ENCODE measurements around the gene EHD4.

Gene EHD4

GRCh38 chr15:41884458-41884857 is 87.9 kb downstream of the EHD4 start:
- TF ChIP-seq REST (IDR thresholded peaks at IDR 0.05; ENCODE audit: insufficient read depth in 1 of 2, low read depth in 2 of 2, low read length in 2 of 2) (no peak), TAF1 (IDR thresholded peaks at IDR 0.05; ENCODE audit: borderline replicate concordance, insufficient read depth, low read length) (no peak), FOXP2 (optimal IDR thresholded peaks at IDR 0.05; ENCODE audit: borderline replicate concordance, extremely low read depth, extremely low read length, insufficient read depth) (no peak), SIN3A (IDR thresholded peaks at IDR 0.05; ENCODE audit: borderline replicate concordance, insufficient read depth, low read length) (no peak)

DNA sequence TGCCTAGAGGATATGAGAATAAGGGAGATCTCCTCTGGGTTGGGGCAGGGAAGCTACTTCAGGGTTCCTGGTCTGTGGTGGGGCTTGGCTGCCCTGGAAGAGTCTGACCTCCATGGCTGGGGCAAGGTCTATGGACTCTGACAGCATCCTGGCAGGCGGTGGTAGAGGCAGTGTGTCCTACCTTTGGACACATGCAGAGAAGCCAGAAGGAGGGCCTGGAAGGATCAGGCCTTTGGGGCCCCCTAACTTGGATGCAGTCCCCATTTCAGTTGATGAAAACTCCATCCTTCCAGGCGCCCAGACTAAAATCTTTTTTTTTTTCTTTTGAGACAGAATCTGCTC is 88.9 kb downstream of the EHD4 start:
- no peak for TF ChIP-seq REST (IDR thresholded peaks at IDR 0.05; ENCODE audit: insufficient read depth in 1 of 2, low read depth in 2 of 2, low read length in 2 of 2)
- no peak for TF ChIP-seq TAF1 (IDR thresholded peaks at IDR 0.05; ENCODE audit: borderline replicate concordance, insufficient read depth, low read length)
- no peak for TF ChIP-seq FOXP2 (optimal IDR thresholded peaks at IDR 0.05; ENCODE audit: borderline replicate concordance, extremely low read depth, extremely low read length, insufficient read depth)
- TF ChIP-seq SIN3A (IDR thresholded peaks at IDR 0.05; ENCODE audit: borderline replicate concordance, insufficient read depth, low read length), result no peak
- TF ChIP-seq POLR2AphosphoS5 (IDR thresholded peaks at IDR 0.05; ENCODE audit: low read depth, low read length), result no peak

GRCh38 chr15:41882689-41883483 is 89.5 kb downstream of the EHD4 start:
- TF ChIP-seq SIN3A (IDR thresholded peaks at IDR 0.05; ENCODE audit: borderline replicate concordance, insufficient read depth, low read length) (no peak), TAF1 (IDR thresholded peaks at IDR 0.05; ENCODE audit: borderline replicate concordance, insufficient read depth, low read length) (no peak), FOXP2 (optimal IDR thresholded peaks at IDR 0.05; ENCODE audit: borderline replicate concordance, extremely low read depth, extremely low read length, insufficient read depth) (no peak), REST (IDR thresholded peaks at IDR 0.05; ENCODE audit: insufficient read depth in 1 of 2, low read depth in 2 of 2, low read length in 2 of 2) (no peak), POLR2AphosphoS5 (IDR thresholded peaks at IDR 0.05; ENCODE audit: low read depth, low read length) (no peak)

DNA sequence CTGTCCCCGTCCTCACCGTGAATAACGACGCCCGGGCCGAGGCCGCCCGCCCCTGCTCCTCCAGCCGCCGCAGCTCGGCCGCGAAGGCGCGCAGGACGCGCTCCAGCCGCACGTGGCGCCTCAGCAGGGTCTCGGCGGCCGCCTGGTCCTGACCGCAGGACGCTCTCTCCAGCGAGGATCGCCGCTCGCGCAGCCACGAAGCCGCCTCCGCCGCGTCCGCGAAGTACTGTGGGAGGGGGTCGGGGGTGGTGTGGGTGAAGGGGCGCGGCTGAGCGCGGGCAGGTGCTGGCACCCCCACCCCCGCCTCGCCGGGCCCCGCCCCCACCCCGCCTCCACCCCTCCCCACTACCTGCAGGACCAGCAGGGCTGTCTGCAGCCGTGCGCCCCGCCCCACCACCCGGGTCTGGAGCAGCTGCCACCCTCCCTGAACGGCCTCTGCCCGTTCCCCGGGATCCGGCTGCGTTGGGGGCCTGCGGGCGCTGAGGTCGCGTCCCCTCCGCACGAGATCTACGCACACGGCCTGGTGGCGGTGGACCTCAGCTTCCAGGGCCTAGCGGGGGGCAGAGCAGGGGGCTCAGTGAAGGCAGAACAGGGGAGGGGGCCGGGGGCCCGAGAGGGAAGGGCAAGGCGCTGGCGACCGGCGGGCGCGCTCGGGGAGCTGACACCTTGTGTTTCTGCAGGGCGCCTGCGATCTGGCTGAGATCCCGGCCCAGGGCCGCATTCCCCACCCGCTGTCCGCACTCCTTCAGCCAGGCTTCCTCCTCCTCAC is 90.3 kb downstream of the EHD4 start:
- no peak for TF ChIP-seq FOXP2 (optimal IDR thresholded peaks at IDR 0.05; ENCODE audit: borderline replicate concordance, extremely low read depth, extremely low read length, insufficient read depth)
- TF ChIP-seq SIN3A (IDR thresholded peaks at IDR 0.05; ENCODE audit: borderline replicate concordance, insufficient read depth, low read length), result no peak
- no peak for TF ChIP-seq REST (IDR thresholded peaks at IDR 0.05; ENCODE audit: insufficient read depth in 1 of 2, low read depth in 2 of 2, low read length in 2 of 2)
- TF ChIP-seq TAF1 (IDR thresholded peaks at IDR 0.05; ENCODE audit: borderline replicate concordance, insufficient read depth, low read length), result no peak
- TF ChIP-seq POLR2AphosphoS5 (IDR thresholded peaks at IDR 0.05; ENCODE audit: low read depth, low read length), result no peak

Measured in PFSK-1 (cell line).